ENCODE measurements around the gene LCN6.

The LCN6 gene

GRCh38 chr9:136782452-136782851 is 34.1 kb upstream of the LCN6 start:
- DNase-seq = no peak

- DNase-seq = no peak
These were observed 31.5 kb upstream of the LCN6 start for GRCh38 chr9:136779808-136780207.

- DNase-seq = no peak
These were observed 29.0 kb upstream of the LCN6 start for GRCh38 chr9:136777359-136777758.

GRCh38 chr9:136776947-136777346 is 28.6 kb upstream of the LCN6 start:
- no peak for DNase-seq

GRCh38 chr9:136775191-136775590 is 26.9 kb upstream of the LCN6 start:
- DNase-seq = no peak

GRCh38 chr9:136774416-136775045 is 26.2 kb upstream of the LCN6 start:
- DNase-seq = no peak

- DNase-seq = peak; percentile 43
These were observed 25.2 kb upstream of the LCN6 start for GRCh38 chr9:136773386-136774044.

GRCh38 chr9:136771907-136772415 is 23.6 kb upstream of the LCN6 start:
- no peak for DNase-seq

- DNase-seq = peak; percentile 27
These were observed 21.4 kb upstream of the LCN6 start for GRCh38 chr9:136769710-136770191.

- DNase-seq = peak; percentile 66
These were observed 18.2 kb upstream of the LCN6 start for GRCh38 chr9:136766410-136767120.

GRCh38 chr9:136765745-136766409 is 17.6 kb upstream of the LCN6 start:
- peak; percentile 38 for DNase-seq

GRCh38 chr9:136765041-136765440 is 16.7 kb upstream of the LCN6 start:
- no peak for DNase-seq

GRCh38 chr9:136764301-136764891 is 16.1 kb upstream of the LCN6 start, which contains the start of gene LCN15:
LCN15 (minus strand) TSS chr9:136764518; CDS start chr9:136764488, 30 bp downstream.
- DNase-seq = no peak

- no peak for DNase-seq
These were observed 15.3 kb upstream of the LCN6 start for GRCh38 chr9:136763649-136764035.

GRCh38 chr9:136762915-136763648 is 14.8 kb upstream of the LCN6 start:
- peak; percentile 5 for DNase-seq

GRCh38 chr9:136762221-136762691 is 13.9 kb upstream of the LCN6 start:
- DNase-seq = no peak

- no peak for DNase-seq
These were observed 13.2 kb upstream of the LCN6 start for GRCh38 chr9:136761545-136761981.

- DNase-seq = peak; percentile 45
These were observed 12.7 kb upstream of the LCN6 start for GRCh38 chr9:136760834-136761544.

- DNase-seq = no peak
These were observed 12.1 kb upstream of the LCN6 start for GRCh38 chr9:136760424-136760823.

GRCh38 chr9:136759436-136760325 is 11.4 kb upstream of the LCN6 start:
- DNase-seq = no peak
